ENCODE results near the gene ACADS. TPM values are rescaled to one million over a fixed set of nuclear protein-coding genes. Genes with fewer than 3 reads are reported as not detected.
A peak's percentile ranks its signal among the peaks of the same experiment; 100 is the strongest.

Gene ACADS
- total RNA-seq, 3 donors from 2014 or later = 84.8 to 175 (median 129) TPM

- no peak for TF ChIP-seq CTCF (IDR thresholded peaks at IDR 0.05)
- peak; percentile 45 for ATAC-seq
Observed at GRCh38 chr12:120702637-120703036, 23.0 kb upstream of the ACADS start.

GRCh38 chr12:120703311-120703942, 22.2 kb upstream of the ACADS start:
- DNase-seq (no peak), ATAC-seq (no peak)
- intact Hi-C loops (cut with DNase I, micrococcal nuclease) = loop anchor here in 1 of 2 donors (10.0 kb wide), 1 partner anchor 59 kb away; the partner anchor contains the start of gene CABP1
- no peak for TF ChIP-seq CTCF (IDR thresholded peaks at IDR 0.05)
- Histone ChIP-seq H3K4me3 (no peak overlapping the region), H3K9me3 (no peaks in the 10 kb centered on the region), H3K4me1 (ENCODE audit: low read depth) (no peaks in the 10 kb centered on the region), H3K36me3 (ENCODE audit: low read depth) (no peaks in the 10 kb centered on the region)

More at GRCh38 chr12:120702637-120703036, 23.0 kb upstream of the ACADS start:
- Histone ChIP-seq H3K4me1 (ENCODE audit: low read depth) (no peaks in the 10 kb centered on the region), H3K9me3 (no peaks in the 10 kb centered on the region), H3K4me3 (no peak overlapping the region), H3K36me3 (ENCODE audit: low read depth) (no peaks in the 10 kb centered on the region)
- DNase-seq = peak in 1 of 3 donors; percentile 58
- intact Hi-C loops (cut with DNase I, micrococcal nuclease) = loop anchor here in 1 of 2 donors (10.0 kb wide), 1 partner anchor 58 kb away; the partner anchor contains the start of gene CABP1

- Histone ChIP-seq H3K36me3 (ENCODE audit: low read depth) (no peaks in the 10 kb centered on the region), H3K4me3 (no peak overlapping the region), H3K4me1 (ENCODE audit: low read depth) (peaks cover 7% of the 10 kb centered on the region), H3K9me3 (no peaks in the 10 kb centered on the region)
- ATAC-seq = no peak
- no peak for DNase-seq
- no peak for TF ChIP-seq CTCF (IDR thresholded peaks at IDR 0.05)
- intact Hi-C loops (cut with DNase I, micrococcal nuclease) = loop anchor here in 1 of 2 donors (10.0 kb wide), 1 partner anchor 61 kb away; the partner anchor contains the start of gene CABP1
Observed at GRCh38 chr12:120705618-120706017, 20.0 kb upstream of the ACADS start.

- Histone ChIP-seq H3K4me3 (no peak overlapping the region), H3K4me1 (ENCODE audit: low read depth) (peaks cover 7% of the 10 kb centered on the region), H3K9me3 (no peaks in the 10 kb centered on the region), H3K36me3 (ENCODE audit: low read depth) (no peaks in the 10 kb centered on the region)
- DNase-seq (no peak), ATAC-seq (no peak)
- TF ChIP-seq CTCF (IDR thresholded peaks at IDR 0.05) = no peak
- intact Hi-C loops (cut with DNase I, micrococcal nuclease) = loop anchor here in 1 of 2 donors (10.0 kb wide), 1 partner anchor 61 kb away; the partner anchor contains the start of gene CABP1
Observed at GRCh38 chr12:120706029-120706428, 19.6 kb upstream of the ACADS start.

- no peak overlapping the region for H3K4me3 ChIP-seq
- TF ChIP-seq CTCF (IDR thresholded peaks at IDR 0.05) = no peak
- no peaks in the 10 kb centered on the region for H3K36me3 ChIP-seq (ENCODE audit: low read depth)
- H3K9me3 ChIP-seq = no peaks in the 10 kb centered on the region
- no peak for ATAC-seq
- DNase-seq = no peak
- H3K4me1 ChIP-seq (ENCODE audit: low read depth) = peaks cover 17% of the 10 kb centered on the region
- intact Hi-C loops (cut with DNase I, micrococcal nuclease) = loop anchor here in 1 of 2 donors (10.0 kb wide), 1 partner anchor 64 kb away; the partner anchor contains the start of gene CABP1
Observed at GRCh38 chr12:120708651-120709050, 17.0 kb upstream of the ACADS start.
